Lung (tissue), 12 donors: ENCODE measurements around the gene YIPF2. TPM values are rescaled to one million over a fixed set of nuclear protein-coding genes. Genes with fewer than 3 reads are reported as not detected.

Source experiments
- ATAC-seq: fragments of 200-7000 bp; cut with Tn5 transposase; one replicate; pipeline ENCODE4 v1.9.1; 2020; ENCODE audit warnings: moderate number of reproducible peaks; ENCODE audit not compliant: insufficient read depth, low FRiP score
- DNase-seq, 3 donors: peaks; one replicate each; pipeline ENCODE4 v3.0.0-alpha.2; 2013 to 2017
- H3K27ac ChIP-seq, 2 donors: one replicate each; pipeline ENCODE4 v1.5.1; 2013; ENCODE audit warnings: mild to moderate bottlenecking in 2 of 2, moderate library complexity in 2 of 2, control low read depth in 1 of 2, inconsistent platforms in 1 of 2, low read depth in 1 of 2, low read length in 1 of 2
- H3K27me3 ChIP-seq, 3 donors: one replicate each; pipeline ENCODE4 v1.5.1; 2013; ENCODE audit warnings: low read length in 2 of 3; ENCODE audit not compliant: control insufficient read depth in 3 of 3, insufficient read depth in 3 of 3
- H3K36me3 ChIP-seq, 4 donors: one replicate each; pipeline ENCODE4 v1.5.1; 2013; ENCODE audit warnings: low read length in 4 of 4, mild to moderate bottlenecking in 1 of 4, moderate library complexity in 1 of 4; ENCODE audit not compliant: control insufficient read depth in 4 of 4, insufficient read depth in 4 of 4
- H3K4me1 ChIP-seq, 5 donors: one replicate each; pipeline ENCODE4 v1.5.1; 2013; ENCODE audit warnings: low read length in 5 of 5, mild to moderate bottlenecking in 2 of 5, moderate library complexity in 1 of 5; ENCODE audit not compliant: control insufficient read depth in 5 of 5, insufficient read depth in 5 of 5
- H3K4me3 ChIP-seq: one replicate; pipeline ENCODE4 v1.5.1; 2013; ENCODE audit warnings: mild to moderate bottlenecking, control low read depth, moderate library complexity
- H3K9ac ChIP-seq, 2 donors: one replicate each; pipeline ENCODE4 v1.5.1; 2013; ENCODE audit warnings: low read length in 2 of 2, control low read depth in 1 of 2; ENCODE audit not compliant: insufficient read depth in 1 of 2
- H3K9me3 ChIP-seq, 4 donors: one replicate each; pipeline ENCODE4 v1.5.1; 2013; ENCODE audit warnings: low read length in 3 of 4, mild to moderate bottlenecking in 1 of 4, moderate library complexity in 1 of 4; ENCODE audit not compliant: control insufficient read depth in 4 of 4, insufficient read depth in 3 of 4
- WGBS, 2 donors: extraction: QIAGEN DNeasy Blood & Tissue Kit; methylation state at CpG; one replicate each; pipeline ENCODE4 v1.1.7; 2013; 5-methylcytosine and 5-hydroxymethylcytosine counted together
- polyA plus RNA-seq, 2 donors: library from polyadenylated mRNA; stranded (reverse); fragments of 200-250 nt; gene quantifications; one replicate each; pipeline ENCODE4 v1.2.1, GENCODE V29; 2013
- total RNA-seq, 2 donors: library from RNA; depleted of rRNA in 1 of 2; stranded (reverse); fragments of >200 nt in 1 of 2; gene quantifications; one replicate each; pipeline ENCODE4 v1.2.1, GENCODE V29; 2014 to 2021
- TF ChIP-seq, protein P1 (sequence below): IDR thresholded peaks from 2 replicates; pipeline ENCODE4 v1.5.1; 2012; ENCODE audit warnings: mild to moderate bottlenecking; ENCODE audit errors: control extremely low read depth, extremely low read depth
- donor health status: control.
- donor health status: control.
- donor health status: Bipolar disorder and iron deficiency.
- donor health status: healthy.
- donor health status: DM: yes; HTN: yes; CAD: no.

The YIPF2 gene
- total and polyA plus RNA-seq, 4 donors = 54.7 to 77.8 (median 67.4) TPM

DNA sequence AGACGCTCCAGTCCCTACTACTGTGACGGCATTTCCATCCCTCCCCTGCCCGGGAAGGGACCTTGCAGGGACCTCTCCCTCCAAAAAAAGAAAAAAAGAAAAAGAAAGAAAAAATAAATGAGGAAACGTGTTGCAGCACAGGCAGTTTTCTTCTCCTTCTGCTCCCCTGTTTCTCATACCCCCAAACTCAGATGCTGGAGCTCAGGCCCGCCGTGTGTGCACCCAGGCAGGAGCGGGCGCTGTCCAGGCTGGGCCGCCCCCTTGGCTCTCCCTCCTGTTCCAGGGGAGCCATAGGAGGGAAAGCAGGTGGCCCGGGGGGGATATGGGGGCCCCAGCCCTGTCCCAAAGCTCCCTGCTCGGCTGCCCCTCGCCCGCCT is 5.8 kb downstream of the YIPF2 start:
- Histone ChIP-seq H3K27me3 (no peaks in the 10 kb centered on the region), H3K4me3 (no peak overlapping the region), H3K36me3 (peaks cover 2 to 53% (median 24%) of the 10 kb centered on the region in 4 donors), H3K9me3 (no peaks in the 10 kb centered on the region), H3K9ac (no peak overlapping the region), H3K4me1 (peaks cover 0 to 5% (median 2%) of the 10 kb centered on the region in 5 donors), H3K27ac (no peak overlapping the region)
- ATAC-seq = no peak
- TF ChIP-seq, protein P1, sequence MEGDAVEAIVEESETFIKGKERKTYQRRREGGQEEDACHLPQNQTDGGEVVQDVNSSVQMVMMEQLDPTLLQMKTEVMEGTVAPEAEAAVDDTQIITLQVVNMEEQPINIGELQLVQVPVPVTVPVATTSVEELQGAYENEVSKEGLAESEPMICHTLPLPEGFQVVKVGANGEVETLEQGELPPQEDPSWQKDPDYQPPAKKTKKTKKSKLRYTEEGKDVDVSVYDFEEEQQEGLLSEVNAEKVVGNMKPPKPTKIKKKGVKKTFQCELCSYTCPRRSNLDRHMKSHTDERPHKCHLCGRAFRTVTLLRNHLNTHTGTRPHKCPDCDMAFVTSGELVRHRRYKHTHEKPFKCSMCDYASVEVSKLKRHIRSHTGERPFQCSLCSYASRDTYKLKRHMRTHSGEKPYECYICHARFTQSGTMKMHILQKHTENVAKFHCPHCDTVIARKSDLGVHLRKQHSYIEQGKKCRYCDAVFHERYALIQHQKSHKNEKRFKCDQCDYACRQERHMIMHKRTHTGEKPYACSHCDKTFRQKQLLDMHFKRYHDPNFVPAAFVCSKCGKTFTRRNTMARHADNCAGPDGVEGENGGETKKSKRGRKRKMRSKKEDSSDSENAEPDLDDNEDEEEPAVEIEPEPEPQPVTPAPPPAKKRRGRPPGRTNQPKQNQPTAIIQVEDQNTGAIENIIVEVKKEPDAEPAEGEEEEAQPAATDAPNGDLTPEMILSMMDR = no peak
- 91% methylated on average over 13 of the region's 13 CpGs for WGBS, 2 donors
- DNase-seq = no peak

DNA sequence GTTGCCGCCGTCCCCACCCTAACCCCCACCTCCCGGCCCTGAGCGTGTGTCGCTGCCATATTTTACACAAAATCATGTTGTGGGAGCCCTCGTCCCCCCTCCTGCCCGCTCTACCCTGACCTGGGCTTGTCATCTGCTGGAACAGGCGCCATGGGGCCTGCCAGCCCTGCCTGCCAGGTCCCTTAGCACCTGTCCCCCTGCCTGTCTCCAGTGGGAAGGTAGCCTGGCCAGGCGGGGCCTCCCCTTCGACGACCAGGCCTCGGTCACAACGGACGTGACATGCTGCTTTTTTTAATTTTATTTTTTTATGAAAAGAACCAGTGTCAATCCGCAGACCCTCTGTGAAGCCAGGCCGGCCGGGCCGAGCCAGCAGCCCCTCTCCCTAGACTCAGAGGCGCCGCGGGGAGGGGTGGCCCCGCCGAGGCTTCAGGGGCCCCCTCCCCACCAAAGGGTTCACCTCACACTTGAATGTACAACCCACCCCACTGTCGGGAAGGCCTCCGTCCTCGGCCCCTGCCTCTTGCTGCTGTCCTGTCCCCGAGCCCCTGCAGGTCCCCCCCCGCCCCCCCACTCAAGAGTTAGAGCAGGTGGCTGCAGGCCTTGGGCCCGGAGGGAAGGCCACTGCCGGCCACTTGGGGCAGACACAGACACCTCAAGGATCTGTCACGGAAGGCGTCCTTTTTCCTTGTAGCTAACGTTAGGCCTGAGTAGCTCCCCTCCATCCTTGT is 6.4 kb downstream of the YIPF2 start:
- Histone ChIP-seq H3K27me3 (no peaks in the 10 kb centered on the region), H3K4me1 (no peaks in the 10 kb centered on the region), H3K27ac (no peak overlapping the region), H3K36me3 (peaks cover 2 to 53% (median 24%) of the 10 kb centered on the region in 4 donors), H3K4me3 (no peak overlapping the region), H3K9me3 (no peaks in the 10 kb centered on the region), H3K9ac (no peak overlapping the region)
- no peak for DNase-seq
- ATAC-seq = no peak
- TF ChIP-seq, protein P1 = no peak
- 84 to 86% methylated on average over 33 of the region's 33 CpGs for WGBS, 2 donors

GRCh38 chr19:10921199-10921909 is 7.1 kb downstream of the YIPF2 start:
- H3K4me1 ChIP-seq = no peaks in the 10 kb centered on the region
- no peak overlapping the region for H3K9ac ChIP-seq
- no peak for DNase-seq
- no peaks in the 10 kb centered on the region for H3K27me3 ChIP-seq
- WGBS, 2 donors = 92% methylated on average over 43 of the region's 43 CpGs
- peaks cover 3 to 57% (median 25%) of the 10 kb centered on the region in 4 donors for H3K36me3 ChIP-seq
- H3K27ac ChIP-seq = no peak overlapping the region
- TF ChIP-seq, protein P1 = no peak
- H3K4me3 ChIP-seq = no peak overlapping the region
- no peak for ATAC-seq
- H3K9me3 ChIP-seq = no peaks in the 10 kb centered on the region
